Activated CD8-positive, alpha-beta memory T cell treated with anti-CD3 and anti-CD28 coated beads for 4 hours (primary cell): ENCODE results near the gene SSC4D.
"Not testable (repeated sequence)": the region's sequence is repeated elsewhere in the genome, so short reads cannot be mapped to it uniquely, and the experiment has no call there.

Source experiments
- DNase-seq, 2 donors: peaks; one replicate each; pipeline ENCODE4 v3.0.0-alpha.2; 2020; ENCODE audit warnings: low read depth in 2 of 2

Gene SSC4D

DNA sequence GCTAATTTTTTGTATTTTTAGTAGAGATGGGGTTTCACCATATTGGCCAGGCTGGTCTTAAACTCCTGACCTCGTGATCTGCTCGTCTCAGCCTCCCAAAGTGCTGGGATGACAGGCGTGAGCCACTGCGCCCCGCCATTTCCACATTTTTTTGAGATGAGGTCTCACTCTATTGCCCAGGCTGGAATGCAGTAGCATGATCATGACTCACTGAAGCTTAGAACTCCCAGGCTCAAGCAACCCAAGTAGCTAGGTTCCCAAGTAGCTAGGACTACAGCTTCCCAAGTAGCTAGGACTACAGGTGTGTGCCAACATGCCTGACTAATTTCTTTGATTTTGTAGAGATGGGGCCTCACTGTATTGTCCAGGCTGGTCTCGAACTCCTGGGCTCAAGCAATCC, 11.6 kb upstream of the SSC4D start:
- not testable (repeated sequence) for DNase-seq

DNA sequence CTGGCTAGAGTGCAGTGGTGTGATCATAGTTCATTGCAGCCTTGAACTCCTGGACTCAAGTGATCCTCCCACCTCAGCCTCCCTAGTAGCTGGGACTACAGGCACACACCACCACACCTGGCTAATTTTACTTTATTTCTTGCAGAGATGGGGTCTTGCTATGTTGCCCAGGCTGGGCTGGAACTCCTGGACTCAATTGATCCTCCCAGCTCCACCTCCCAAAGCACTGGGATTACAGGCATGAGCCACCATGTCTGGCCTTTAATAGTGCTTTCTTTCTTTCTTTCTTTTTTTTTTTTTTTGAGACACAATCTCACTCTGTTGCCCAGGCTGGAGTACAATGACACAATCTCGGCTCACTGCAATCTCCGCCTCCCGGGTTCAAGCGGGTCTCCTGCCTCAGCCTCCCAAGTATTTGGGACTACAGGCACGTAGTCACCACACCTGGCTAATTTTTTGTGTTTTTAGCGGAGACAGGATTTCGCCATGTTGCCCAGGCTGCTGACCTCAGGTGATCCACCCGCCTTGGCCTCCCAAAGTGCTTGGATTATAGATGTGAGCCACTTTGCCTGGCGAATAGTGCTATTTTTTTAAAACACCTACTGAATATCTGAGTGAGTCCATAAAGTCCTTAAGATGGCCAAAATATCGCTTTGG, 8.3 kb upstream of the SSC4D start:
- DNase-seq, result not testable (repeated sequence)

DNA sequence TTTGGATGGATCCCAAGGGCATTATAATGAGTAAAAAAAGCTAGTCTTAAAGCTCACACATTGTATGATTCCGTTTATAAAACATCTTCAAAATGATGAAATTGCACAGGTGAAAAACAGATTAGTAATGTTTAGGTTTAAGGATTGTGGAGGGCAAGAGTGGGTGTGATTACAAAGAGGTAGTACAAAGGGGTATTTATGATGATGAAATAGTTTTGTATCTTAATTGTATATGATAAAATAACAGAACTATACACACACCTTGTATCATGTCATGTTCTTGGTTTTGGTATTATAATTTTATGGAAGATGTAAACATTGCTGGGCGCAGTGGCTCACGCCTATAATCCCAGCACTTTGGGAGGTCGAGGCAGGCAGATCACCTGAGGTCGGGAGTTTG, 2.8 kb upstream of the SSC4D start:
- DNase-seq, result no peak

DNA sequence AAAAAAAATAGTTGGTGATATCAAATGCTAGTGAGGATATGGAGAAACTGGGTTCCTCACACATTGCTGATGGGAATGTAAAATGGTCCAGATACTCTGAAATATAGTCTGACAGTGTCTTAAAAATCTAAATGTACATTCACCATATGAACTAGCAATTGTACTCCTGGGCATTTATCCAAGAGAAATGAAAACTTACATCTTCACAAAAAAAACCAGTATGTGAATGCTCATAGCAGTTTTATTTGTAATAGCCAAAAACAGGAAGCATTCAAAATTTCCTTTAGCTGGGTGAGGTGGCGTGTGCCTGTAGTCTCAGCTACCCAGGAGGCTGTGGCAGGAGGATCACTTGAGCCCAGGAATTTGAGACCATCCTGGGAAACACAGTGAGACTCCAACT, 2.1 kb upstream of the SSC4D start:
- DNase-seq, result no peak

DNA sequence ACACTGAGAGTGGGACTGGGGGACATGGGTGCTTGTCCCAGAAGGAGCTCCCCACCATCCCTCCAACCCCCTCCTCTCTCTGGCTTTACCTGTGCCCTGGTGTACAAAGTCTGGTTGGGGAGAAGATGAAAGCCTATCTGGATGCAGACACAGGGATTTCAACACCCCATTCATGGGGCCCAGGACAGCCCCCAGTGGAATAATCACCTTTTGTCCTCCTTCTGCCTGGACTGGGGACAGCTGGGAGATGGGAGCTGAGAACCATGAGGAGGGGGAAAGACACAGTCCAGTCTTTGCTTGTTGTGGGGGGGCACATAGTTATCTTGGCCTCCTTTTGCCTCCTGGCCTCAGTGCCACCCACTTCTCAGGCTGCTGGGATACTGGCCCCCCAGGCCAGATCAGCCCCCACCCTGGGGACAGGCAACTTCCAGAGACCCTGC, 1.4 kb downstream of the SSC4D start:
- no peak for DNase-seq

DNA sequence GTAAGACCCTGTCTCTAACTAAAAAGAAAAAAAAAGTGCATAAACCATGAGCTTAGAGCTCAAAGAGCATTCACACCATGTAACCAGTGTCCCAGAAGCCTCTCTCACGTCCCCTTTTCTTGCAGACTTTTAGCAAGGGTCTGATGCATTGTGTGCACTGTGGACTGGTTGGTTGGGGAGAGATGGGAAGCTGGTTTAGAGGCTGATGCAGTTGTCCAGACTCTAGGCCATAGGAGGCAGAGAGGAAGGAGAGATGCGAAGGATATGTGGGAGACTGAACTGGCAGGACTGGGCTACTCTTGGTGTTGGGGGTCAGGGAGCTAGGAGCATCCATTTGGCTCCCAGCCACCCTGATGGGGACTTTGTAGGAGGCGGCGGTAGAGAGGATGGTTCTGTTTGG, 1.8 kb downstream of the SSC4D start:
- no peak for DNase-seq

DNA sequence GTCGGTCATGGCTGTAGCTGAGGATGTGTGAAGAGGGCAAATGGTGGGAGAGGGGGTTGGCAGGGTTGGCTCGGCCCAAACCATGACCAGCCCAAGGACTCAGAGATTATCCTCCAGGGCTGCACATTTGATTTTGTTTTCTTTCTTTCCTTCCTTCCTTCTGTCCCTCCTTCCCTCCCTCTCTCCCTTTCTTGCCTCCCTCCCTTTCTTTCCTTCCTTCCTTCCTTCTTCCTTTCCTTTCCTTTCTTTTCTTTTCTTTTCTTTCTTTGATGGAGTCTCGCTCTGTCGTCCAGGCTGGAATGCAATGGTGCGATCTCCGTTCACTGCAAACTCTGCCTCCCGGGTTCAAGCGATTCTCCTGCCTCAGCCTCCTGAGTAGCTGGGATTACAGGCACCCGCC, 3.8 kb downstream of the SSC4D start:
- DNase-seq, result no peak

DNA sequence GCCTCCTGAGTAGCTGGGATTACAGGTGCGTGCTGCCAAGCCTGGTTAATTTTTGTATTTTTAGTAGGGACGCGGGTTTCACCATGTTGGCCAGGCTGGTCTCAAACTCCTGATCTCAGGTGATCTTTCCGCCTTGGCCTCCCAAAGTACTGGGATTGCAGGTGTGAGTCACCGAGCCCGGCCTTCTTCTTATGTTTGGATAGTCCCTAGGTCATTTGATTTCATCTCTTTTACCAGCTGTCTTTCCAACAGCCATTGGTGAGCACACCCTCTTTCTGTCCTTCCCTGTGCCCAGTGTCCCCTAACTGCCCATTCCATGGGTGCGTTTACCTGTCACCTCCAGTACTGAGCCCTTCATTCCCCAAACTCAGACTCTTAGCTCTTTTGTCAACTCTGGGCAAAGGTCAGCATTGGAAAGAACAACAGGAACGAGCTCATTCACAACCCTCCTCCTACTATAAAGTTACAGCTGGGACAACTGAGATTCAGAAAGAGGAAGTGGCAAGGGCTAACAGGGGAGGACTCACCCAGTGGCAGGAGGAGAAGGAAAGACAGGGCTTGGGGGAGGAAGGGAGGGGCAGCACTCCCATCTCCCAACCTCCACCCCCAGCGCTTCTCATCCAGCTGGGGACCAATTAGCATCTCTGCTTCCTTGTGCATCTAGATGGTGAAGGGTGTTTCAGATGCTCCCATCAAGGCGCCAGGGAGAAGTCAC, 5.6 kb downstream of the SSC4D start:
- no peak for DNase-seq

DNA sequence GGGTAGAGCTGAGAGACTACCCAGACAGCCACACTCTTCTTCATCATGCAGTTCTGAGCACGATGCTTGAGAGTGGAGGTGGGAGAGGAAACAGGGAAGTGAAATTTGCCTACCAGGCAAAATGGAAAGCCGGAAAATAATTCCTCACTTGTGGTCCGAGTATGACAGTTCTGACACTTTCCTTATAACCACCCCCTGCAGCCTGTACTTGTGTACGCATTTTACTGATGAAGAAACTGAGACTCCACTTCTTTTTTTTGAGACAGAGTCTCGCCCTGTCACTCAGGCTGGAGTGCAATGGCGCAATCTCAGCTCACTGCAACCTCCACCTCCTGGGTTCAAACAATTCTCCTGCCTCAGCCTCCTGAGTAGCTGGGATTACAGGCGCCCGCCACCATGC, 6.4 kb downstream of the SSC4D start:
- DNase-seq, result not testable (repeated sequence)

DNA sequence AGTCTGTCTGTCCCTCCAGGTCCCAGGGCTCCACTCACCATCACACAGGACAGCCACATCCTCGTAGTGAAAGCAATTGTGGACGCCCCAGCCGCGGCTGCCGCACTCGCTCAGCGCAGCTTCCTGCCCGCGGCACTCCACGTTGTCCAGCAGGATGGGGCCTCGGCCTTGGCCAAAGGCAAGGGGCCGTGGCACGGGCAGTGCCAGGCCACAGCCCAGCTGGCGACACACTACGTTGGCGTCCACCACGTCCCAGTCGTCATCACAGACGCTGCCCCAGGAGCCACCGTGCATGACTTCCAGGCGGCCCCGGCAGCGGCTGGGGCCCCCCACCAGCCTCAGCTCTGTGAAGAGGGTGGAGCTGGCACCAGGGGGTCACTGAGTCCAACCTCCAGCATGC, 9.2 kb downstream of the SSC4D start:
- DNase-seq, result no peak

DNA sequence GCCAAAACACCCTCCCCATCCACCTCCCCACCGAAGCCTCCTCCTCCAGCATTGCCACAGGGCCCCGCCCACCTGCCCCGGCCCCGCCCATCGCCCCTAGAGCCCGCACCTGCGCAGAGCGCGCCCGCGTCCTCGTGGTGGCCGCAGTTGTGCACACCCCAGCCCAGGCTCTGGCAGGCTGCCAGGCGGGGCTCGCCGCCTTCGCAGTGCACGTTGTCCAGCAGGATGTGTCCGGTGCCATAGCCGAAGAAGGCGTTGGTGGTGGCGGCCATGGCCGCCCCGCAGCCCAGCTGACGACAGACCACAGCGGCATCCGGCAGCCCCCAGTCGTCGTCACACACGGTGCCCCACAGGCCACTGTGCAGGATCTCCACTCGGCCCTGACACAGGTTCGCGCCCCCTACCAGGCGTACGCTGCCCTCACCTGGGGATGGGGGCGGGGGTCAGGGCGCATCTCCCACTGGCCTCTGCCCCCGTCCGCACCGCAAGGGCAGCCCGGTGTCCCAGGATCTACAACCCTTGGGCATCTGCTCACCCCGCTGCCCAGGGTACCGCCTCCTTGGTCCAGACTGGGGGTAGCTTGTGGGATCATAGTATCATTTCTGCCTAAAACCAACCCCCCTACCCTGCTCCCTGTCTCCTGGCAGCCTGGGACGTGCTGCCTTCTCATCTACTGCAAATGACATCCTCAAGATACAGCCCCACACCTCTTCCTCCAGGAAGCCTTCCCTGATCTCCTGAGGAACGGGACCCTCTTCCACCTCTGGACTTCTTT, 11.9 kb downstream of the SSC4D start:
- peak; percentile 65 to 71 for DNase-seq

DNA sequence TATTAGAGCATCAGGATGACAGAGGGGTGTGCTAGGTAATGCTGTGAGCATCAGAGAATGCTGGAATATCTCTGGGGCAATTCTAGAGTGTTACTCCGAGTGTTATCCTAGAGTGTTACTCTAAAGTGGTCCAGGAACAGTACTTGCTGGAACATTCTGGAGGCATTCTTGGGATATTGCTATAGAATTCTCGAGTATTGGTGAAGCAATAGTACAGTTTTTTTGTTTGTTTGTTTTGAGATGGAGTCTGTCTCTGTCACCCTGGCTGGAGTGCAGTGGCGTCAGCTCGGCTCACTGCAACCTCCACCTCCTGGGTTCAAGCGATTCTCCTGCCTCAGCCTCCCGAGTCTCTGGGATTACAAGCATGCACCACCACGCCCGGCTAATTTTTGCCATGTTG, 12.6 kb downstream of the SSC4D start:
- DNase-seq, result no peak

DNA sequence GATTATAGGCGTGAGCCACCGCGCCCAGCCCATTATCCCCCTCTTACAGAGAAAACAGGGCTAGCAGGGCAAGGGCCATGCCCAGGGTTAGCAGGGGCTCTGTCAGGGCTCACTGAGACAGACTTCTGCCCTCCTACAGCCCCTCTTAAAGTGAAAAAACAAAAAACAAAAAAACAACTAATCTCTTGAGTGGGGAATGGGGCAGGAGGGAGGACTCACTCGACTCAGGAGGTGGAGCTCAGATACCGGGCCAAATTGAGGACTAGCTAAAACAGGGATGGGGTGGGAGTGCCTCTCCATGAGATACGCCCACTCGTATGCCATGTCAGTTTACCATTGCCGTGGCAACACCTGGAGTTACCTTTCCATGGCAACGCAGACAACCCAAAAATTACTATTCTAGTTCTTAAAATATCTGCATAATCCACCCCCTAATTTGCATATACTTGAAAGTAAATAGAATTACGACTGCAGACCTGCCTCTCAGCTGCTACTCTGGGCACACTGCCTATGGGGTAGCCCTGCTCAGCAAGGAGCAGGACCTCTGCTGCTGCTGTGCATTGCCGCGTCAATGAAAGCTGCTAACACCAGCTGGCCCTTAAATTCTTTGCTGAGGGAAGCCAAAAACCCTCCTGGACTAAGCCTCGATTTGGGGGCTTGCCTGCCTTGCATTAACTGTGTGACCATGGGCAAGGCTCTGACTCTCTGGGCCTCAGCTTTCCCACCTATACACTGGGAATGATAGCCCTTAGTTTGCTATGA, 13.4 kb downstream of the SSC4D start:
- DNase-seq, result no peak

DNA sequence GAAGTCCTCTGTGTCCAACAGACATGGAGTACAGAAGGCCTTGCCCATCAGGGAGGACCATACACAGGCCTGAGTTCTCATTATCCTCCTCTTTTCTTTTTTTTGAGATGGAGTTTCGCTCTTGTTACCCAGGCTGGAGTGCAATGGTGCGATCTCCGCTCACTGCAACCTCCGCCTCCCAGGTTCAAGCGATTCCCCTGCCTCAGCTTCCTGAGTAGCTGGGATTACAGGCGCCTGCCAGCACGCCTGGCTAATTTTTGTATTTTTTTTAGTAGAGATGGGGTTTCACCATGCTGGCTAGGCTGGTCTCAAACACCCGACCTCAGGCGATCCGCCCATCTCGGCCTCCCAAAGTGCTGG, 13.9 kb downstream of the SSC4D start:
- DNase-seq, result not testable (repeated sequence)

DNA sequence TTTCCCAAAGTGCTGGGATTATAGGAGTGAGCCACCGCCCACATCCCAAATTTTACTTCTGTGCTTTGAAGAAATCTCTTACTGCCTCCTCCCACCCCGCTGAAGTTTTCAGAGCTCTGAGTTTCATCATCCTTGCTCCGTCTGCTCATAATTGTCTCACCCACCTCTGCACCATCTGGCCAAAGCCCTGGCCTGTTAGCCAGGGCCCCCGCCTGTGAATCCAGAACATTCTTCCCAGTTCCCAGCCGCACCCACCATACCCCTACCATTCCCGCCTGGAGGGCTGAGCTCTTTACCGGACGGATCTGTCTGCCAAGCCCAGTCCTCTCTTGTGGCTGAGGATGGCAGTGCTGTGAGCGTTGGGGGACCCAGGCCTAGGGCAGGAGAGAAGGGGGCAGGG, 14.5 kb downstream of the SSC4D start:
- DNase-seq, result no peak

DNA sequence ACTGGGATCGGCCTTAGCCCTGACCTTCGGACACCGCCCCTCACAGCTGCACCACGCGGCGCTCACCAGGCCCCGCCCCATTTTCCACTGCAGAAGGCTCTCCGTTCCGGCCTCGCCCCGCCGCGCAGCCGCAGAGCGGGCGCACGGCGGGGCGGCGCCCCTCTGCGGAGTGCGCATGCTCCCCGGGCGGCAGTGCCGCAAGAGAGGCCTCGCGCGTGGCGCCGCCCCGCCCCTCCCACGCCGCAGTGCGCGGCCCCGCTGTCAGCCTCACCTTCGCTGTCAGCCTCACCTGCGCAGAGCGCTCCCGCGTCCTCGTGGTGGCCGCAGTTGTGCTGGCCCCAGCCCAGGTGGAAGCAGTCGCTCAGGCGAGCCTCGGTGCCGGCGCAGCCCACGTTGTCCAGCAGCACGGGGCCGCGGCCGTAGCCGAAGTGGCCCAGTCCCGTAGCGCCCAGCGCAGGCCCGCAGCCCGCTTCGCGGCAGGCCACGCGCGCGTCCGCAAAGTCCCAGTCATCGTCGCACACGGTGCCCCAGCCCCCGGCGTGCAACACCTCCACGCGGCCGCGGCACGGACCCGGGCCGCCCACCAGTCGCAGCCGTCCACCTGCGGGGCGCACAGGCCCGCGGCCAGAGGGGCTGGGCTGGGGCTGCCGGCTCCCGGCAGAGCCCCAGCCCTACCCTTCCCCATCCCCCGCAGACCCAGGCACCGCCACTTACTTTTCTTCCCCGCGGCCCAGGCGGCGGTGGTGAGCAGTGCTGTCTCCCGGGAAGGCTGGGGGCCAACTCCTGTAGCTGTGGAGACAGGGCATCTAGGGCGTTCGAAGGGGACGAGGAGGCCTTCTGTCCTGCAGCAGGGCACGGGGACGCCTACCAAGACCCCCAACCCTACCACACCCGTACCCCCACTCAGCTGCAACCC, 16.1 kb downstream of the SSC4D start:
- DNase-seq, result peak; percentile 80 to 83

DNA sequence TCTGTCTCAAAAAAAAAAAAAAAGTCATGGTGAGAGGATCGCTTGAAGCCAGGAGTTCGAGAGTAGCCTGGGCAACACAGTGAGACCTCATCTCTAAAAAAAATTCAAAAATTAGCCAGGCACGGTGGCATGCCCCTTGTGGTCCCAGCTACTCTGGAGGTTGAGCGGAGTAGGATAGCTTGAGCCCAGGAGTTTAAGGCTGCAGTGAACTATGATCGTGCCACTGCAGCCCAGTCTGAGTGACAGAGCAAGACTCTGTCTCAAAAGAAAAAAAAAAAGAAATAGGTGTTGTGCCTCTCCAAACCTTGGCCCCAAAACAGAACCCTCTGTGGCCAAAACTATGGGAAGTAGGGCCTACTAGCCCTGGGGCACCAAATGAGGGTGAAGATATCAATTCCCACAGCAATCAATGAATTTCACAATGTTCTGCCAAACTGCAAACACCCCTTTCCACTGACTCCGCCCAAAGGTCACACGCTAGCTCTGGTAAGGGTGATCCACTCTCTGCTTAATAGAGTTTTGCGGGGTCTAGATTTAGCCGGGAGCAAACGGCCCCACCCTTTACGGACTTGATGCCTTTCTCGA, 16.9 kb downstream of the SSC4D start:
- no peak for DNase-seq

DNA sequence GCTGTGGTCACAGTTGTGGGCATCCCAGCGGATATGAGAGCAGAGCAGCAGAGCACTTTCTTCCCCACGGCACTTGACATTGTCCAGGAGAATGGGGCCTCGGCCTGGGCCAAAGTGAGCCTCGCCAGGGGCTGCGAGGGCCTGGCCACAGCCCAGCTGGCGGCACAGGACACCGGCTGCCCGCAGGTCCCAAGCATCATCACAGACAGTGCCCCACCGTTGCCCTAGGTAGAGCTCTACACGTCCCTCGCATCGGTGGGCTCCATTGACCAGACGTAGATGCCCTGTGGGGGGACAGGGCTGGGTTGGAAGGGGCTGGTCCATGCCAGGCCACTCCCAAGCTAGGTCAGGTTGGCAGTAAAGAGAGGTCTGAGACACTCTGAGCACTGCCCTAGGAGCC, 19.4 kb downstream of the SSC4D start:
- no peak for DNase-seq

DNA sequence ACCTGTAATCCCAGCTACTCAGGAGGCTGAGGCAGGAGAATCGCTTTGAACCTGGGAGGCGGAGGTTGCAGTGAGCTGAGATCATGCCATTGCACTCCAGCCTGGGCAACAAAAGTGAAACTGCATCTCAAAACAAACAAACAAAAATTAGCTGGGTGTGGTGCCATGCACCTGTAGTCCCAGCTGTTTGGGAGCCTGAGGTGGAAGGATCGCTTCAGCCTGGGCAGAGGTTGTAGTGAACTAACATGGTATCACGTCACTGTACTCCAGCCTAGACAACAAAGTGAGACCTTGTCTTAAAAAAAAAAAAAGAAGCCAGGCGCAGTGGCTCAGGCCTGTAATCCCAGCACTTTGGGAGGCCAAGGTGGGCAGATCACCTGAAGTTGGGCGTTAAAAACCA, 21.7 kb downstream of the SSC4D start:
- not testable (repeated sequence) for DNase-seq

DNA sequence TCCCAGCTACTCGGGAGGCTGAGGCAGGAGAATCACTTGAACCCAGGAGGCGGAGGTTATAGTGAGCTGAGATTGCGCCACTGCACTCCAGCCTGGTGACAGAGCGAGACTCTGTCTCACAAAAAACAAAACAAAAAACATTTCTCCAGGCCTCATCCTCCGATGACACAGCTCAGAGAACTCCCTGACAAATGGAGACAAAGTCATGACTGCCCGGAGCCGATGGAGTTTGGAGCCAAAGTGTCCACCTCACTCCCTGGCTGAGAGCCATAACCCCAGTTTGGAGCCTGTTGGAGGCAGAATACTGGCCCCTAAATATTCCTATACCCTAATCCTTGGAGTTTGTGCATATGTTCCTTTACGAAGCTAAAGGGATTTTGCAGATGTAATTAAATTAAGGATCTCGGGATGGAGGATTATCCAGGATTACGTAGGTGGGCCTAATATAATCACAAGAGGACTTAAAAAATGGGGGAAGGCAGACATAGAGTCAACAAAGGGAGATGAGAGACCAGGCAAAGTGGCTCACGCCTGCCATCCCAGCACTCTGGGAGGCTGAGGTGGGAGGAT, 22.7 kb downstream of the SSC4D start:
- DNase-seq, result no peak
